Neural progenitor cell (in vitro differentiated cells): ENCODE data around the gene ORC1. TPM values are rescaled to one million over a fixed set of nuclear protein-coding genes. Genes with fewer than 3 reads are reported as not detected.
"Not testable (repeated sequence)": the region's sequence is repeated elsewhere in the genome, so short reads cannot be mapped to it uniquely, and the experiment has no call there.

ENCODE experiments used
- DNase-seq: peaks from one replicate; pipeline ENCODE4 v3.0.0-alpha.2; 2016; ENCODE audit warnings: low spot score
- H2AFZ ChIP-seq: fragments of 200-600 bp; sonication (generic); replicated peaks from 2 replicates; pipeline ENCODE4 v1.6.1; 2016; ENCODE audit warnings: antibody characterized with exemption
- H3F3A ChIP-seq: fragments of 200-600 bp; sonication (generic); 2 replicates; pipeline ENCODE4 v1.6.1; 2016; ENCODE audit warnings: antibody characterized with exemption, low read depth
- H3K27ac ChIP-seq: fragments of 200-600 bp; sonication (generic); 2 replicates; pipeline ENCODE4 v1.5.1; 2016; ENCODE audit warnings: mild to moderate bottlenecking
- H3K27me3 ChIP-seq: fragments of 200-600 bp; sonication (generic); 2 replicates; pipeline ENCODE4 v1.6.1; 2016; ENCODE audit warnings: mild to moderate bottlenecking, moderate library complexity
- H3K36me3 ChIP-seq: fragments of 200-600 bp; sonication (generic); 2 replicates; pipeline ENCODE4 v1.5.1; 2016
- H3K4me1 ChIP-seq: fragments of 200-600 bp; sonication (generic); 2 replicates; pipeline ENCODE4 v1.6.1; 2016; ENCODE audit warnings: mixed run types
- H3K4me2 ChIP-seq: fragments of 200-600 bp; sonication (generic); 2 replicates; pipeline ENCODE4 v1.6.1; 2016
- H3K4me3 ChIP-seq: fragments of 200-600 bp; sonication (generic); 2 replicates; pipeline ENCODE4 v1.5.1; 2016
- H3K79me2 ChIP-seq: fragments of 200-600 bp; sonication (generic); 2 replicates; pipeline ENCODE4 v1.6.1; 2016; ENCODE audit warnings: low read depth
- H3K9ac ChIP-seq: fragments of 200-600 bp; sonication (generic); 2 replicates; pipeline ENCODE4 v1.6.1; 2016
- H3K9me3 ChIP-seq: fragments of 200-600 bp; sonication (generic); 2 replicates; pipeline ENCODE4 v1.5.1; 2016; ENCODE audit warnings: low read depth
- H4K20me1 ChIP-seq: fragments of 200-600 bp; sonication (generic); 2 replicates; pipeline ENCODE4 v1.6.1; 2016; ENCODE audit warnings: low read depth
- H3K27ac Mint-ChIP-seq: 3 replicates; pipeline ENCODE4 v1.8.0; 2021; ENCODE audit warnings: mixed read lengths
- H3K27me3 Mint-ChIP-seq: 2 replicates; pipeline ENCODE4 v1.8.0; 2022; ENCODE audit warnings: low read depth, mild to moderate bottlenecking, inconsistent platforms, moderate library complexity, mixed read lengths; ENCODE audit not compliant: insufficient read depth
- H3K36me3 Mint-ChIP-seq: 3 replicates; pipeline ENCODE4 v1.8.0; 2021; ENCODE audit warnings: mixed read lengths
- H3K4me1 Mint-ChIP-seq: 3 replicates; pipeline ENCODE4 v1.8.0; 2021; ENCODE audit warnings: mixed read lengths
- H3K4me3 Mint-ChIP-seq: 3 replicates; pipeline ENCODE4 v1.8.0; 2021; ENCODE audit warnings: mild to moderate bottlenecking, moderate library complexity, mixed read lengths
- H3K9me3 Mint-ChIP-seq: 3 replicates; pipeline ENCODE4 v1.8.0; 2020; ENCODE audit warnings: mixed read lengths
- EZH2 ChIP-seq: fragments of 200-600 bp; sonication (generic); IDR thresholded peaks from 2 replicates; pipeline ENCODE4 v1.6.1; 2017; ENCODE audit warnings: antibody characterized with exemption, mild to moderate bottlenecking, moderate library complexity
- EZH2phosphoT487 ChIP-seq: fragments of 200-600 bp; sonication (generic); IDR thresholded peaks from 2 replicates; pipeline ENCODE4 v1.6.1; 2017; ENCODE audit warnings: antibody characterized with exemption
- total RNA-seq: library from RNA; depleted of rRNA; stranded (reverse); fragments of >200 nt; gene quantifications from 2 replicates; pipeline ENCODE4 v1.2.3, GENCODE V29; 2015; ENCODE audit warnings: low replicate concordance
- TF ChIP-seq, protein P1 (sequence below): fragments of 200-600 bp; sonication (generic); IDR thresholded peaks from 2 replicates; pipeline ENCODE4 v1.5.1; 2017; ENCODE audit warnings: antibody characterized with exemption, mild to moderate bottlenecking

Gene ORC1
- total RNA-seq, 1 donor from 2014 or later = 42.4 TPM

GRCh38 chr1:52386458-52386857 lies 17.8 kb downstream of the ORC1 start:
- no peaks in the 10 kb centered on the region for H3K4me1 Mint-ChIP-seq
- H3K36me3 Mint-ChIP-seq = peaks cover 26% of the 10 kb centered on the region
- no peak overlapping the region for H3K27ac Mint-ChIP-seq
- peaks cover 6% of the 10 kb centered on the region for H4K20me1 ChIP-seq
- H3K36me3 ChIP-seq = peaks cover 14% of the 10 kb centered on the region
- H3K4me1 ChIP-seq = no peaks in the 10 kb centered on the region
- no peak overlapping the region for H3K27ac ChIP-seq
- no peaks in the 10 kb centered on the region for H3K27me3 ChIP-seq
- no peaks in the 10 kb centered on the region for H3K9me3 Mint-ChIP-seq
- H3F3A ChIP-seq = no peaks in the 10 kb centered on the region
- H3K27me3 Mint-ChIP-seq = no peaks in the 10 kb centered on the region
- H3K4me3 ChIP-seq = no peak overlapping the region
- no peak overlapping the region for H3K9ac ChIP-seq
- no peaks in the 10 kb centered on the region for H3K9me3 ChIP-seq
- DNase-seq = no peak
- H3K4me3 Mint-ChIP-seq = no peak overlapping the region
- H3K79me2 ChIP-seq = peaks cover 13% of the 10 kb centered on the region
- H3K4me2 ChIP-seq = no peak overlapping the region
- no peak for TF ChIP-seq EZH2
- TF ChIP-seq EZH2phosphoT487 = no peak
- TF ChIP-seq, protein P1, sequence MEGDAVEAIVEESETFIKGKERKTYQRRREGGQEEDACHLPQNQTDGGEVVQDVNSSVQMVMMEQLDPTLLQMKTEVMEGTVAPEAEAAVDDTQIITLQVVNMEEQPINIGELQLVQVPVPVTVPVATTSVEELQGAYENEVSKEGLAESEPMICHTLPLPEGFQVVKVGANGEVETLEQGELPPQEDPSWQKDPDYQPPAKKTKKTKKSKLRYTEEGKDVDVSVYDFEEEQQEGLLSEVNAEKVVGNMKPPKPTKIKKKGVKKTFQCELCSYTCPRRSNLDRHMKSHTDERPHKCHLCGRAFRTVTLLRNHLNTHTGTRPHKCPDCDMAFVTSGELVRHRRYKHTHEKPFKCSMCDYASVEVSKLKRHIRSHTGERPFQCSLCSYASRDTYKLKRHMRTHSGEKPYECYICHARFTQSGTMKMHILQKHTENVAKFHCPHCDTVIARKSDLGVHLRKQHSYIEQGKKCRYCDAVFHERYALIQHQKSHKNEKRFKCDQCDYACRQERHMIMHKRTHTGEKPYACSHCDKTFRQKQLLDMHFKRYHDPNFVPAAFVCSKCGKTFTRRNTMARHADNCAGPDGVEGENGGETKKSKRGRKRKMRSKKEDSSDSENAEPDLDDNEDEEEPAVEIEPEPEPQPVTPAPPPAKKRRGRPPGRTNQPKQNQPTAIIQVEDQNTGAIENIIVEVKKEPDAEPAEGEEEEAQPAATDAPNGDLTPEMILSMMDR = no peak
- H2AFZ ChIP-seq = no peak overlapping the region

GRCh38 chr1:52385376-52385775 lies 18.8 kb downstream of the ORC1 start:
- H3K9me3 Mint-ChIP-seq = no peaks in the 10 kb centered on the region
- no peak for DNase-seq
- Histone ChIP-seq H3K9me3 (no peaks in the 10 kb centered on the region), H3K27me3 (no peaks in the 10 kb centered on the region), H3F3A (no peaks in the 10 kb centered on the region), H3K4me1 (no peaks in the 10 kb centered on the region), H2AFZ (no peak overlapping the region), H3K27ac (no peak overlapping the region), H4K20me1 (peaks cover 3% of the 10 kb centered on the region), H3K9ac (no peak overlapping the region), H3K79me2 (peaks cover 6% of the 10 kb centered on the region), H3K36me3 (peaks cover 14% of the 10 kb centered on the region), H3K4me3 (no peak overlapping the region), H3K4me2 (no peak overlapping the region)
- H3K4me1 Mint-ChIP-seq = no peaks in the 10 kb centered on the region
- H3K4me3 Mint-ChIP-seq = no peak overlapping the region
- no peak overlapping the region for H3K27ac Mint-ChIP-seq
- H3K27me3 Mint-ChIP-seq = no peaks in the 10 kb centered on the region
- no peak for TF ChIP-seq EZH2phosphoT487
- TF ChIP-seq EZH2 = no peak
- TF ChIP-seq, protein P1 = no peak
- peaks cover 25% of the 10 kb centered on the region for H3K36me3 Mint-ChIP-seq

DNA sequence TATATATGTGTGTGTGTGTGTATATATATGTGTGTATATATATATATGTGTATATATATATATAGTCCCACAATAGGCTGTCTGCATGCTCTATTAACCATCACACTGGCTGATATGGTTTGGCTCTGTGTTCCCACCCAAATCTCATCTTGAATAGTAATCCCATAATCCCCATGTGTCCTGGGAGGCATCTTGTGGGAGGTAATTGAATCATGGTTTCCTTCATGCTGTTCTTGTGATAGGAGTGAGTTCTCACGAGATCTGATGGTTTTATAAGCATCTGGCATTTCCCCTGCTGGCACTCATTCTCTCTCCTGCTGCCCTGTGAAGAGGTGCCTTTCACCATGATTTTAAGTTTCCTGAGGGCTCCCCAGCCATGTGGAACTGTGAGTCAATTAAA lies 34.4 kb downstream of the ORC1 start:
- not testable (repeated sequence) for H3K4me1 ChIP-seq, H4K20me1 ChIP-seq, H2AFZ ChIP-seq, H3K9me3 ChIP-seq, H3K4me3 Mint-ChIP-seq, H3K9me3 Mint-ChIP-seq, H3K4me2 ChIP-seq, H3K27ac ChIP-seq, H3K36me3 ChIP-seq, DNase-seq, H3K9ac ChIP-seq, H3K4me3 ChIP-seq, H3K79me2 ChIP-seq, H3K27me3 ChIP-seq, H3K27ac Mint-ChIP-seq
- Mint-ChIP-seq H3K4me1 (peaks cover 18% of the 10 kb centered on the region), H3K27me3 (peaks cover 14% of the 10 kb centered on the region), H3K36me3 (peaks cover 15% of the 10 kb centered on the region)
- H3F3A ChIP-seq = peaks cover 51% of the 10 kb centered on the region

GRCh38 chr1:52368383-52369172 lies 35.6 kb downstream of the ORC1 start:
- Histone ChIP-seq H4K20me1 (no peaks in the 10 kb centered on the region), H3K9ac (no peak overlapping the region), H3K4me1 (peaks cover 5% of the 10 kb centered on the region), H3K79me2 (peaks cover 15% of the 10 kb centered on the region), H3K27ac (no peak overlapping the region), H3K4me2 (peak overlapping the region; percentile 78), H3K36me3 (peaks cover 3% of the 10 kb centered on the region), H3K9me3 (no peaks in the 10 kb centered on the region), H2AFZ (peak overlapping the region; percentile 86), H3K27me3 (no peaks in the 10 kb centered on the region), H3K4me3 (peak overlapping the region; percentile 58), H3F3A (peaks cover 48% of the 10 kb centered on the region)
- peak; percentile 88 for DNase-seq
- TF ChIP-seq EZH2 (no peak), EZH2phosphoT487 (no peak)
- TF ChIP-seq, protein P1 = peak; percentile 34
- Mint-ChIP-seq H3K27ac (no peak overlapping the region), H3K27me3 (peaks cover 14% of the 10 kb centered on the region), H3K36me3 (peaks cover 12% of the 10 kb centered on the region), H3K4me1 (peaks cover 24% of the 10 kb centered on the region), H3K4me3 (peak overlapping the region; percentile 75), H3K9me3 (peaks cover 4% of the 10 kb centered on the region)
